HepG2 (cell line): ENCODE data around the gene TNFAIP1. TPM values are rescaled to one million over a fixed set of nuclear protein-coding genes. Genes with fewer than 3 reads are reported as not detected.

Experiments used
- HHEX ChIP-seq: IDR thresholded peaks from 2 replicates; pipeline ENCODE4 v1.6.1; 2016; ENCODE audit warnings: control low read depth
- HOXA5 ChIP-seq: sonication (generic); formaldehyde crosslinking; IDR thresholded peaks from 2 replicates; pipeline ENCODE4 v1.4.0; 2020; ENCODE audit warnings: missing genetic modification reagents
- NBN ChIP-seq: fragments of 450-650 bp; conservative IDR thresholded peaks from 2 replicates; pipeline ENCODE4 v1.6.1; 2017
- NR1H2 ChIP-seq: sonication (generic); formaldehyde crosslinking; IDR thresholded peaks from 2 replicates; pipeline ENCODE4 v1.8.1; 2022; ENCODE audit warnings: low read depth, missing genetic modification reagents, borderline replicate concordance
- POLR2A ChIP-seq, 2 experiments: IDR thresholded peaks; 2 replicates each; pipeline ENCODE4 v1.6.1; 2011; ENCODE audit warnings: low read depth in 2 of 2, low read length in 2 of 2, mild to moderate bottlenecking in 1 of 2, moderate library complexity in 1 of 2; ENCODE audit not compliant: insufficient read depth in 1 of 2
- RCOR2 ChIP-seq: IDR thresholded peaks from 2 replicates; pipeline ENCODE4 v1.6.1; 2016; ENCODE audit warnings: missing biosample characterization, missing genetic modification reagents
- SRSF1 ChIP-seq: fragments of 200-400 bp; formaldehyde crosslinking; optimal IDR thresholded peaks from 2 replicates; pipeline ENCODE3; 2017; ENCODE audit warnings: mild to moderate bottlenecking, low read depth, low read length, moderate library complexity
- THAP11 ChIP-seq: IDR thresholded peaks from 2 replicates; pipeline ENCODE4 v1.6.1; 2016; ENCODE audit warnings: missing biosample characterization, missing genetic modification reagents
- ZFP36L1 ChIP-seq: sonication (generic); formaldehyde crosslinking; IDR thresholded peaks from 2 replicates; pipeline ENCODE4 v1.8.0; 2022; ENCODE audit warnings: mild to moderate bottlenecking, missing genetic modification reagents, moderate library complexity
- ZNF251 ChIP-seq: sonication (generic); formaldehyde crosslinking; IDR thresholded peaks from 2 replicates; pipeline ENCODE4 v1.9.0; 2021; ENCODE audit warnings: mild to moderate bottlenecking, missing genetic modification reagents
- ZNF350 ChIP-seq: sonication (generic); formaldehyde crosslinking; IDR thresholded peaks from 2 replicates; pipeline ENCODE4 v1.4.0; 2020; ENCODE audit warnings: mild to moderate bottlenecking, low read depth, missing genetic modification reagents, borderline replicate concordance
- ZNF777 ChIP-seq: sonication (generic); formaldehyde crosslinking; IDR thresholded peaks from 2 replicates; pipeline ENCODE4 v1.4.0; 2020; ENCODE audit warnings: missing genetic modification reagents
- polyA plus RNA-seq, 8 experiments: library from polyadenylated mRNA; depleted of rRNA in 3 of 8; stranded (reverse) in 7 of 8; unstranded in 1 of 8; fragments of >200 nt; fragmentation: Illumina TruSeq in 4 of 8; extraction: Trizol in 4 of 8; gene quantifications; 2 replicates each; pipeline versions ENCODE4 v1.2.1 to v1.2.3, GENCODE V29; 2011 to 2016; ENCODE audit warnings: low read depth in 4 of 8, missing spikeins in 1 of 8, mixed read lengths in 1 of 8; ENCODE audit not compliant: insufficient read depth in 1 of 8
- total RNA-seq, 5 experiments: library from RNA; depleted of rRNA; stranded (reverse); fragments of >200 nt; fragmentation: Illumina TruSeq; extraction: Trizol; gene quantifications; 2 replicates each; pipeline ENCODE4 v1.2.3, GENCODE V29; 2016; ENCODE audit warnings: low read depth in 1 of 5
- TF ChIP-seq, protein P1 (sequence below): sonication (generic); formaldehyde crosslinking; IDR thresholded peaks from 2 replicates; pipeline ENCODE4 v1.5.1; 2020; ENCODE audit warnings: missing genetic modification reagents, mild to moderate bottlenecking, borderline replicate concordance
- TF ChIP-seq, protein P2 (sequence below): sonication (generic); formaldehyde crosslinking; IDR thresholded peaks from 2 replicates; pipeline ENCODE4 v1.8.0; 2022; ENCODE audit warnings: missing genetic modification reagents, mild to moderate bottlenecking, moderate library complexity, borderline replicate concordance
- TF ChIP-seq, protein P3 (sequence below): sonication (generic); formaldehyde crosslinking; IDR thresholded peaks from 2 replicates; pipeline ENCODE4 v1.9.0; 2021; ENCODE audit warnings: missing genetic modification reagents, mild to moderate bottlenecking, borderline replicate concordance
- TF ChIP-seq, protein P4 (sequence below): IDR thresholded peaks from 2 replicates; pipeline ENCODE4 v1.6.1; 2016; ENCODE audit warnings: missing biosample characterization, missing genetic modification reagents, low read depth
- TF ChIP-seq, protein P5 (sequence below): sonication (generic); formaldehyde crosslinking; IDR thresholded peaks from 2 replicates; pipeline ENCODE4 v1.4.0; 2020; ENCODE audit warnings: mild to moderate bottlenecking, missing genetic modification reagents
- TF ChIP-seq, protein P6 (sequence below): sonication (generic); formaldehyde crosslinking; conservative IDR thresholded peaks from 2 replicates; pipeline ENCODE4 v1.4.0; 2020; ENCODE audit warnings: missing genetic modification reagents
- TF ChIP-seq, protein P7 (sequence below): sonication (generic); formaldehyde crosslinking; IDR thresholded peaks from 2 replicates; pipeline ENCODE4 v1.5.0; 2020; ENCODE audit warnings: missing genetic modification reagents
- TF ChIP-seq, protein P8 (sequence below): sonication (generic); formaldehyde crosslinking; IDR thresholded peaks from 2 replicates; pipeline ENCODE4 v1.8.0; 2022; ENCODE audit warnings: mild to moderate bottlenecking, missing genetic modification reagents, moderate library complexity

TNFAIP1 gene
- total and polyA plus RNA-seq, 2 of the 13 experiments (the other 11 are each of a cell fraction or from before 2014, with no cell fraction given): 17.5 to 40.6 TPM

DNA sequence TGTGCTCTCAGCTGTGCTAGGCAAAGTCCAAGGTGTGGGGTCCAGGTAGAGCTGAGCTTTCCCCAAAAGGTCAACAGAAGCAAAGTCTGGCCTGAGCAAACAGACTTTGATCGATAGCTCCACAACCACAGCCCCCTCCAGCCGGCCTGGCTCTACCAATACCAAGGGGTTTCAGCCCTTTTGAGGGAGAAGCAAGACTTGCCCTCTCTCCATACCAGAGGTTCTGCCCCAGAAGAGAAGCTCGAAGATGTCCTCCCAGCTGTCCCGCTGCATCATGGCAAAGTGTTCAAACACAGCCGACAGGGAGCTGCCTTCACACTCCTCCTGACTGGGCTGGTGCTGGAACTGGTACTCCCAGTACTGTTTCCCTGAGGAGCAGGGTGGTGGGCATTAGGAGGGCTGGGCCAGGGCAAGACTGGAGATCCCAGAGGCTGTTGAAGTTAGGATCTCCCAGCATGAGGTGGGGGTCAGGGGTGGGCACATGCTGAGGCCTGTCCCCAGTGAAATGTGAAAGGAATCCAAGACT is 32.8 kb downstream of the TNFAIP1 start (continued):
- TF ChIP-seq, protein P1, sequence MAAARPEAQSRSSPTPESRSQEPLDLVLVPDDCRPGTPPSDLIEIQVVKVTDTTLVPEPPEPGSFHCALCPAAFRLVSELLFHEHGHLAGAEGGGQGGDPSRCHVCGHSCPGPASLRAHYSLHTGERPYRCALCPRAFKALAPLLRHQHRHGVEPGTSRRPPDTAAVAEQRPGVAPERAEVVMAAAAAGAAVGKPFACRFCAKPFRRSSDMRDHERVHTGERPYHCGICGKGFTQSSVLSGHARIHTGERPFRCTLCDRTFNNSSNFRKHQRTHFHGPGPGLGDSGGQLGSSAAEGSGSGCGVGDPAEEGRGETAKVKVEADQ (CRISPR knock-in tag): no peak
- TF ChIP-seq, protein P2, sequence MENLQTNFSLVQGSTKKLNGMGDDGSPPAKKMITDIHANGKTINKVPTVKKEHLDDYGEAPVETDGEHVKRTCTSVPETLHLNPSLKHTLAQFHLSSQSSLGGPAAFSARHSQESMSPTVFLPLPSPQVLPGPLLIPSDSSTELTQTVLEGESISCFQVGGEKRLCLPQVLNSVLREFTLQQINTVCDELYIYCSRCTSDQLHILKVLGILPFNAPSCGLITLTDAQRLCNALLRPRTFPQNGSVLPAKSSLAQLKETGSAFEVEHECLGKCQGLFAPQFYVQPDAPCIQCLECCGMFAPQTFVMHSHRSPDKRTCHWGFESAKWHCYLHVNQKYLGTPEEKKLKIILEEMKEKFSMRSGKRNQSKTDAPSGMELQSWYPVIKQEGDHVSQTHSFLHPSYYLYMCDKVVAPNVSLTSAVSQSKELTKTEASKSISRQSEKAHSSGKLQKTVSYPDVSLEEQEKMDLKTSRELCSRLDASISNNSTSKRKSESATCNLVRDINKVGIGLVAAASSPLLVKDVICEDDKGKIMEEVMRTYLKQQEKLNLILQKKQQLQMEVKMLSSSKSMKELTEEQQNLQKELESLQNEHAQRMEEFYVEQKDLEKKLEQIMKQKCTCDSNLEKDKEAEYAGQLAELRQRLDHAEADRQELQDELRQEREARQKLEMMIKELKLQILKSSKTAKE: peak; percentile 93
- 0 out of 2 replicates have a peak, but pooled peaks have one; percentile 45 for TF ChIP-seq HHEX (CRISPR knock-in tag)
- TF ChIP-seq ZNF251 (CRISPR knock-in tag): no peak
- no peak for TF ChIP-seq ZFP36L1 (CRISPR knock-in tag)
- TF ChIP-seq RCOR2: peak; percentile 88
- TF ChIP-seq, protein P3, sequence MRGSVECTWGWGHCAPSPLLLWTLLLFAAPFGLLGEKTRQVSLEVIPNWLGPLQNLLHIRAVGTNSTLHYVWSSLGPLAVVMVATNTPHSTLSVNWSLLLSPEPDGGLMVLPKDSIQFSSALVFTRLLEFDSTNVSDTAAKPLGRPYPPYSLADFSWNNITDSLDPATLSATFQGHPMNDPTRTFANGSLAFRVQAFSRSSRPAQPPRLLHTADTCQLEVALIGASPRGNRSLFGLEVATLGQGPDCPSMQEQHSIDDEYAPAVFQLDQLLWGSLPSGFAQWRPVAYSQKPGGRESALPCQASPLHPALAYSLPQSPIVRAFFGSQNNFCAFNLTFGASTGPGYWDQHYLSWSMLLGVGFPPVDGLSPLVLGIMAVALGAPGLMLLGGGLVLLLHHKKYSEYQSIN (CRISPR knock-in tag): no peak
- peak; percentile 70 for TF ChIP-seq THAP11
- TF ChIP-seq ZNF350 (CRISPR knock-in tag): peak; percentile 72; the same call in 1 of the 2 replicates
- no peak for TF ChIP-seq ZNF777 (CRISPR knock-in tag)
- no peak for TF ChIP-seq NR1H2 (CRISPR knock-in tag)
- TF ChIP-seq, protein P4, sequence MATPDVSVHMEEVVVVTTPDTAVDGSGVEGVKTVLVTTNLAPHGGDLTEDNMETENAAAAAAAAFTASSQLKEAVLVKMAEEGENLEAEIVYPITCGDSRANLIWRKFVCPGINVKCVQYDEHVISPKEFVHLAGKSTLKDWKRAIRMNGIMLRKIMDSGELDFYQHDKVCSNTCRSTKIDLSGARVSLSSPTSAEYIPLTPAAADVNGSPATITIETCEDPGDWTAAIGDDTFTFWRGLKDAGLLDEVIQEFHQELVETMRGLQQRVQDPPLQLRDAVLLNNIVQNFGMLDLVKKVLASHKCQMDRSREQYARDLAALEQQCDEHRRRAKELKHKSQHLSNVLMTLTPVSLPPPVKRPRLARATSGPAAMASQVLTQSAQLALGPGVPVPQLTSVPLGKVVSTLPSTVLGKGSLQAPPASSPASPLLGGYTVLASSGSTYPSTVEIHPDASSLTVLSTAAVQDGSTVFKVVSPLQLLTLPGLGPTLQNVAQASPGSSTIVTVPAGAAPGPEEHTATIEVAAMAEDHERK (CRISPR knock-in tag): no peak
- TF ChIP-seq, protein P5, sequence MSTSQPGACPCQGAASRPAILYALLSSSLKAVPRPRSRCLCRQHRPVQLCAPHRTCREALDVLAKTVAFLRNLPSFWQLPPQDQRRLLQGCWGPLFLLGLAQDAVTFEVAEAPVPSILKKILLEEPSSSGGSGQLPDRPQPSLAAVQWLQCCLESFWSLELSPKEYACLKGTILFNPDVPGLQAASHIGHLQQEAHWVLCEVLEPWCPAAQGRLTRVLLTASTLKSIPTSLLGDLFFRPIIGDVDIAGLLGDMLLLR (CRISPR knock-in tag): no peak
- TF ChIP-seq HOXA5: peak; percentile 97
- TF ChIP-seq, protein P6, sequence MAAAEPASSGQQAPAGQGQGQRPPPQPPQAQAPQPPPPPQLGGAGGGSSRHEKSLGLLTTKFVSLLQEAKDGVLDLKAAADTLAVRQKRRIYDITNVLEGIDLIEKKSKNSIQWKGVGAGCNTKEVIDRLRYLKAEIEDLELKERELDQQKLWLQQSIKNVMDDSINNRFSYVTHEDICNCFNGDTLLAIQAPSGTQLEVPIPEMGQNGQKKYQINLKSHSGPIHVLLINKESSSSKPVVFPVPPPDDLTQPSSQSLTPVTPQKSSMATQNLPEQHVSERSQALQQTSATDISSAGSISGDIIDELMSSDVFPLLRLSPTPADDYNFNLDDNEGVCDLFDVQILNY (CRISPR knock-in tag): no peak
- TF ChIP-seq NBN: no peak
- TF ChIP-seq, protein P7, sequence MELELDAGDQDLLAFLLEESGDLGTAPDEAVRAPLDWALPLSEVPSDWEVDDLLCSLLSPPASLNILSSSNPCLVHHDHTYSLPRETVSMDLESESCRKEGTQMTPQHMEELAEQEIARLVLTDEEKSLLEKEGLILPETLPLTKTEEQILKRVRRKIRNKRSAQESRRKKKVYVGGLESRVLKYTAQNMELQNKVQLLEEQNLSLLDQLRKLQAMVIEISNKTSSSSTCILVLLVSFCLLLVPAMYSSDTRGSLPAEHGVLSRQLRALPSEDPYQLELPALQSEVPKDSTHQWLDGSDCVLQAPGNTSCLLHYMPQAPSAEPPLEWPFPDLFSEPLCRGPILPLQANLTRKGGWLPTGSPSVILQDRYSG (CRISPR knock-in tag): no peak
- TF ChIP-seq, protein P8, sequence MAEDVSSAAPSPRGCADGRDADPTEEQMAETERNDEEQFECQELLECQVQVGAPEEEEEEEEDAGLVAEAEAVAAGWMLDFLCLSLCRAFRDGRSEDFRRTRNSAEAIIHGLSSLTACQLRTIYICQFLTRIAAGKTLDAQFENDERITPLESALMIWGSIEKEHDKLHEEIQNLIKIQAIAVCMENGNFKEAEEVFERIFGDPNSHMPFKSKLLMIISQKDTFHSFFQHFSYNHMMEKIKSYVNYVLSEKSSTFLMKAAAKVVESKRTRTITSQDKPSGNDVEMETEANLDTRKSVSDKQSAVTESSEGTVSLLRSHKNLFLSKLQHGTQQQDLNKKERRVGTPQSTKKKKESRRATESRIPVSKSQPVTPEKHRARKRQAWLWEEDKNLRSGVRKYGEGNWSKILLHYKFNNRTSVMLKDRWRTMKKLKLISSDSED: no peak
- peak; percentile 51 to 68; a peak in 3 of 4 replicates for TF ChIP-seq POLR2A (IDR thresholded peaks at IDR 0.05; ENCODE audit: insufficient read depth in 1 of 2, low read depth in 2 of 2, low read length in 2 of 2)
- peak; percentile 8 for TF ChIP-seq SRSF1
